ENCODE results near the gene TRAF7. TPM values are rescaled to one million over a fixed set of nuclear protein-coding genes. Genes with fewer than 3 reads are reported as not detected.

Gene TRAF7
- total RNA-seq, 1 experiment from 2014 or later, result 160 TPM

GRCh38 chr16:2147981-2148671, 7.5 kb upstream of the TRAF7 start, which contains the start of gene RAB26:
TSS of gene RAB26 (plus strand) at chr16:2148625. CDS start at chr16:2148784, 159 bp downstream.
- BruUV-seq (replicated peaks), result no TSS peak
- Histone ChIP-seq H3K4me1 (ENCODE audit: control insufficient read depth in 1 of 2, insufficient read depth in 2 of 2, low read length in 2 of 2) (peaks cover 46 to 64% of the 10 kb centered on the region in 2 experiments), H3K4me2 (ENCODE audit: low read length) (peak within 1 kb of the TSS; percentile 99), H3K4me3 (replicated peaks in 1 of 2; ENCODE audit: low read depth in 1 of 2, low read length in 2 of 2) (peak within 1 kb of the TSS; percentile 64 to 74), H3K27me3 (ENCODE audit: insufficient read depth, low read length) (no peaks in the 10 kb centered on the region), H3K79me2 (ENCODE audit: insufficient read depth, low read length) (peaks cover 23% of the 10 kb centered on the region), H2AFZ (ENCODE audit: low read depth, low read length, poor library complexity, severe bottlenecking) (no peak within 1 kb of the TSS), H3K9me2 (ENCODE audit: insufficient read depth) (no peaks in the 10 kb centered on the region), H3K27ac (ENCODE audit: low read depth, low read length) (peak within 1 kb of the TSS; percentile 84), H3K9ac (ENCODE audit: low read length) (peak within 1 kb of the TSS; percentile 91), H3K36me3 (ENCODE audit: control insufficient read depth in 1 of 2, insufficient read depth in 2 of 2, low read length in 2 of 2) (peaks cover 0 to 6% of the 10 kb centered on the region in 2 experiments; a peak in 1 of 4 replicates), H4K20me1 (ENCODE audit: insufficient read depth) (no peaks in the 10 kb centered on the region; the same call in 1 of the 2 replicates), H3K9me3 (ENCODE audit: control insufficient read depth in 1 of 2, insufficient read depth in 1 of 2, low read depth in 1 of 2, low read length in 2 of 2) (no peaks in the 10 kb centered on the region)
- intact Hi-C loops (cut with micrococcal nuclease), result no loop called here
- no peak for DNase-seq (ENCODE audit: low read depth, low spot score)
- ATAC-seq, result peak; percentile 51
- TF ChIP-seq CBX3 (IDR thresholded peaks at IDR 0.05; ENCODE audit: low read depth), result no peak
- TF ChIP-seq POLR2AphosphoS5 (IDR thresholded peaks at IDR 0.05; ENCODE audit: low read depth, low read length), result 0 out of 2 replicates have a peak, but pooled peaks have one; percentile 19
- TF ChIP-seq POLR2A (IDR thresholded peaks at IDR 0.05; ENCODE audit: borderline replicate concordance, extremely low read depth, insufficient read depth, insufficient read length), result no peak
- ChIA-PET CTCF (interaction anchor here (2.3 kb wide), 1 partner anchor 126 kb away, joined by 8 read pairs; no protein-coding TSS in a partner anchor), RAD21 (ENCODE audit: low non-redundant PET in 1 of 2, low total read pairs in 2 of 2, uncharacterized antibody in 2 of 2, unreplicated experiment in 2 of 2) (interaction anchor here in 1 of 2 experiments (1.4 kb wide), 1 partner anchor 126 kb away, joined by 3 read pairs; no protein-coding TSS in a partner anchor), POLR2A (interaction anchor here (1.9 kb wide), 1 partner anchor 183 kb away, joined by 7 read pairs; the partner anchor contains the start of gene RPS2)

- H3K27me3 ChIP-seq (ENCODE audit: insufficient read depth, low read length), result no peaks in the 10 kb centered on the region
- H3K9me2 ChIP-seq (ENCODE audit: insufficient read depth), result no peaks in the 10 kb centered on the region
- no peak overlapping the region for H2AFZ ChIP-seq (ENCODE audit: low read depth, low read length, poor library complexity, severe bottlenecking)
- H3K4me2 ChIP-seq (ENCODE audit: low read length), result peak overlapping the region; percentile 99
- DNase-seq (ENCODE audit: low read depth, low spot score) (no peak), ATAC-seq (peak; percentile 5)
- CTCF ChIA-PET, result interaction anchor here (2.3 kb wide), 1 partner anchor 126 kb away, joined by 8 read pairs; no protein-coding TSS in a partner anchor
- POLR2A ChIA-PET, result no interaction called here
- H3K9me3 ChIP-seq (ENCODE audit: control insufficient read depth in 1 of 2, insufficient read depth in 1 of 2, low read depth in 1 of 2, low read length in 2 of 2), result no peaks in the 10 kb centered on the region
- H3K4me1 ChIP-seq (ENCODE audit: control insufficient read depth in 1 of 2, insufficient read depth in 2 of 2, low read length in 2 of 2), result peaks cover 46 to 65% of the 10 kb centered on the region in 2 experiments
- H4K20me1 ChIP-seq (ENCODE audit: insufficient read depth), result no peaks in the 10 kb centered on the region; the same call in 1 of the 2 replicates
- H3K36me3 ChIP-seq (ENCODE audit: control insufficient read depth in 1 of 2, insufficient read depth in 2 of 2, low read length in 2 of 2), result peaks cover 0 to 14% of the 10 kb centered on the region in 2 experiments; a peak in 2 of 4 replicates
- intact Hi-C loops (cut with micrococcal nuclease), result no loop called here
- peak overlapping the region; percentile 64 to 74 for H3K4me3 ChIP-seq (replicated peaks in 1 of 2; ENCODE audit: low read depth in 1 of 2, low read length in 2 of 2)
- BruUV-seq (replicated peaks), result TSS peak; percentile 56
- H3K79me2 ChIP-seq (ENCODE audit: insufficient read depth, low read length), result peaks cover 31% of the 10 kb centered on the region
- RAD21 ChIA-PET (ENCODE audit: low non-redundant PET in 1 of 2, low total read pairs in 2 of 2, uncharacterized antibody in 2 of 2, unreplicated experiment in 2 of 2), result no interaction called here
- H3K9ac ChIP-seq (ENCODE audit: low read length), result peak overlapping the region; percentile 91
- peak overlapping the region; percentile 84 for H3K27ac ChIP-seq (ENCODE audit: low read depth, low read length)
- TF ChIP-seq ZFX (IDR thresholded peaks at IDR 0.05), result peak; percentile 75; the same call in 1 of the 2 replicates
- TF ChIP-seq EZH2phosphoT487 (IDR thresholded peaks at IDR 0.05; ENCODE audit: borderline replicate concordance), result no peak
- TF ChIP-seq SIN3A (IDR thresholded peaks at IDR 0.05; ENCODE audit: low read depth), result no peak
- TF ChIP-seq EZH2 (IDR thresholded peaks at IDR 0.05), result no peak
- TF ChIP-seq RAD21 (IDR thresholded peaks at IDR 0.05; ENCODE audit: low read depth), result no peak
- TF ChIP-seq POLR2AphosphoS5 (IDR thresholded peaks at IDR 0.05; ENCODE audit: low read depth, low read length), result peak; percentile 15; the same call in 1 of the 2 replicates
- no peak for TF ChIP-seq ZBTB33 (IDR thresholded peaks at IDR 0.05; ENCODE audit: extremely low read depth, insufficient replicate concordance, low read length)
- no peak for TF ChIP-seq POLR2A (IDR thresholded peaks at IDR 0.05; ENCODE audit: borderline replicate concordance, extremely low read depth, insufficient read depth, insufficient read length)
- TF ChIP-seq SP1 (IDR thresholded peaks at IDR 0.05; ENCODE audit: low read depth), result no peak
These were observed 6.6 kb upstream of the TRAF7 start for GRCh38 chr16:2148714-2149629.
